ENCODE measurements around the gene HIGD2A.

HIGD2A gene

DNA sequence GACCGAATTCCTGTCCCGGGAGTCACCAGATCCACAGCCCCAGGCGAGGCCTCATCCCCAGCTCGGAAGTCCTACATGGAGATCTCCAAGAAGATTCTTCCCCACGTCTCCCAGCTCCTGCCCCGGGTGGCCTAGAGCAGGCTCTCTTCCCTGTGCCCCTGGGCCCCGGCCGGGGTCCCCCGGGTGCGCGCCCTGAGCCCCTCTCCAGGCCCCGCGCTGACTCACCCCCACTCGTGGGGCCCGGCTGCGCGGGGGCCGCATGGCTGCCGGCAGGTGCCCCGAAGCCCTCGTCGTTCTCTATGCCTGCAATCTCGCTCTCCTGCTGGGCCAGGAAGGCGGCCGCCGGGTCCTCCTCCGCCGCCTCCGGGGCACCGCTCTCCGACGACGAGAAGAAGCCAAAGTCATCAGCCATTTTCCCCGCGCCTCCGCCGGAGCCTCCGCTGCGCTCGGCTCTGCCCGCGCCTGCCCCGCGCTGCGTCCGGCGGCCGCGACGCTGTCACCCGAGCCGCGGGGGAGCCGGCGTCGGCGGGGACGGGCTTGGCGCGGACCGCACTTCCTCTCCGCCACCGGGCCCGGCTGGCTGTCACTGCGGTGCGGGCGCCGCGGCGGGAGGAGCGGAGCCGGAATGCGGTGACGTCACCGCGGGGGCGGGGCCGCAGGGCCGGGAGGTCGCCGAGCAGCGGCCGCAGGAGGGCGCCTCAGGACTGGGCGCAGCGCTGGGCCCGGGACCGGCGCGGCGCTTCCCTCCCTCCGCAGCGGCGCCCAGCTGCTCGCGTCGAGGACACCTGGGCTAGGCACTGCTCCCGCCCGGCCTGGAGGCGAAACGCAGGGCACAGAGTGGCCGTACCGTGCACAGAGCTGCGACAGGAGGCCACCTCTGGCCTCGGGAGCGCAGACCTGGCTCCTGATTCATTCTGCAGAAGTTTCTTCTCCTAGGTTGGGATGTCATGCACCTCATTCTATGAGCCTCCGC is 27.7 kb downstream of the HIGD2A start, which contains the start of gene CLTB:
CLTB (minus strand) TSS at position 588 of the 973 bp plus-strand sequence; CDS start at position 412, 176 bp downstream.
- DNase-seq (ENCODE audit: low spot score): peak; percentile 89

DNA sequence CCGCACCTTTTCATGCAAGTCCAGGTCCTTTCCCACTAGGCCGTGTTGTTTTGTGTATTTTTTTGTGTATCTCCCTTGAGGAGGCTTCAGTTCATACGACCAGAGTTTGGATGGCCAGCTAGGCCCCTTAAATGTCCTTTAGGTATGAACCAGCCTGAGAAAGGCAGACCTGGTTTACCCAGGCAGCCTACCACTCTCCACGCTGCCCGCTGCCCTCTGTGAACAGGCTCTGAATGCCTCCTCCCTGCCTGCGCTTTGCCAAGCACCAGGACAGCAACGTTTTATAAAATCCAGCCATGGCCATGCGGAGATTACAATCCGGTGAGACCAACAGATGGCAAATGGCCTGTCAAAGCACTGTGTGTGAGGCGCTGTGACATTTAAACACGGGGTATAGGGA is 28.4 kb downstream of the HIGD2A start:
- DNase-seq (ENCODE audit: low spot score): no peak

DNA sequence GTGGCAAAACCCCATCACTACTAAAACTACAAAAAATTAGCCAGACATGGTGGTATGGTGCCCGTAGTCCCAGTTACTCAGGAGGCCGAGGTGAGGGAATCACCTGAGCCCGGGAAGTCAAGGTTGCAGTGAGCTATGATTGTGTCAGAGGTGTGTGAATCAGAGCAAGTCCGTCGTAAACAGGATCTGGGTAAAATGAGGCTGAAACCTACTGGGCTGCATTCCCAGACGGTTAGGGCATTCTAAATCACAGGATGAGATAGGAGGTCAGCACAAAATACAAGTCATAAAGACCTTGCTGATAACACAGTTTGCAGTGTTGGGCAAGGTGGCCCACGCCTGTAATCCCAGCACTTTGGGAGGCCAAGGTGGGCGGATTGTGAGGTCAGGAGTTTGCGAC is 29.7 kb downstream of the HIGD2A start:
- no peak for DNase-seq (ENCODE audit: low spot score)

DNA sequence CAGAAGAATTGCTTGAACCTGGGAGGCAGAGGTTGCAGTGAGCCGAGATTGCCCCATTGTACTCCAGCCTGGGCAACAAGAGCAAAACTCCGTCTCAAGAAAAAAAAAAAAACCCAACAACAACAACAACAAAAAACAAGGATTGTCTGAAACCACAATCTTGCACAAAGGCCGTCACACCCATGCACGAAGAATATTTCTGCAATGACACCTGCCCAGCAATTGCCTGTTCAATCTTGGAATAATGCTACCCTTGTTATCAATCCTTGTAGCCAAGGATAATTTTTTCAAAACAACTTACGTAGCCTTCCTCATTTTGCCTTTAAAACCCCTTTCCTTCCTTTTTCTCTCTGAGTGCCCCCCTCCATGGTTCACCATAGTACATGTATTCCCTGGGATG is 31.5 kb downstream of the HIGD2A start:
- no peak for DNase-seq (ENCODE audit: low spot score)

GRCh38 chr5:176420972-176421544 is 32.5 kb downstream of the HIGD2A start:
- no peak for DNase-seq (ENCODE audit: low spot score)

DNA sequence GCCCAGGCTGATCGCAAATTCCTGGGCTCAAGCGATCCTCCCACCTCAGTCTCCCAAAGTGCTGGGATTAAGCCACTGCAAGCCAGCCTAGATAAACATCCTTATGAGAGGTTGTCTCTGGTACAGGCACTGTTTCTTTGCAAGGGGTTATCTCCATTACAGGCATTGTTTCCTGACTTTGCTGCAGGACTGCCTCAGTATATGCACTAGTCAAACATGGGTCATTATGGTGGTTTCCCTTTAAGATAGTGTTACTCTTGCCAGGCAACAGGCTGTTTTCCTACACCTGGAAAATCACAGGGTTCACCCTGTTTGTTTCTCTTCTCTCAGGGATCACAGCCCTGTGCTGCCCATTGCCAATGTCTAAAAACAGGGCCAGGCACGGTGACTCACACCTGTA is 35.6 kb downstream of the HIGD2A start:
- DNase-seq (ENCODE audit: low spot score): no peak

GRCh38 chr5:176425138-176425537 is 36.6 kb downstream of the HIGD2A start:
- DNase-seq (ENCODE audit: low spot score): no peak

DNA sequence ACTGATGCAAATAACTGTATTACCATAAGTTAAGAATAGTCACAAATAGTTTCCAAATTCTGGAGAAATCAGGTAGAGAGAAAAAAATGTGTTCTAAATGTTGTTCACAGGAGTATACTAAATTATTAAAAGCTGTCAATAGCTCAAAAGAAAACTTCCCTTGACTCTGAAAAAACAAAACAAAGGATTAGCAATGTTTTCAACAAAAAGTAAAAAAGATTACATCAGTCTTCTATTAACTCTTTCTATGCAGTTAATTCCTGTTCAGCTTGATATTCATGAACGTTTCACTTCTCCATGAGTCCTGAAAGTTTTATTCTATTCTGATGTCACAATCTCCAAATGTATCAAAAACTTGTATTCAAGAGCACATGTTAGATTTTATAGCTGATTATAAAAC is 37.2 kb downstream of the HIGD2A start:
- DNase-seq (ENCODE audit: low spot score): no peak

GRCh38 chr5:176426876-176427275 is 38.3 kb downstream of the HIGD2A start:
- no peak for DNase-seq (ENCODE audit: low spot score)

GRCh38 chr5:176427971-176428370 is 39.4 kb downstream of the HIGD2A start:
- DNase-seq (ENCODE audit: low spot score): no peak

- DNase-seq (ENCODE audit: low spot score): no peak
These were observed 41.4 kb downstream of the HIGD2A start for GRCh38 chr5:176429972-176430371.

DNA sequence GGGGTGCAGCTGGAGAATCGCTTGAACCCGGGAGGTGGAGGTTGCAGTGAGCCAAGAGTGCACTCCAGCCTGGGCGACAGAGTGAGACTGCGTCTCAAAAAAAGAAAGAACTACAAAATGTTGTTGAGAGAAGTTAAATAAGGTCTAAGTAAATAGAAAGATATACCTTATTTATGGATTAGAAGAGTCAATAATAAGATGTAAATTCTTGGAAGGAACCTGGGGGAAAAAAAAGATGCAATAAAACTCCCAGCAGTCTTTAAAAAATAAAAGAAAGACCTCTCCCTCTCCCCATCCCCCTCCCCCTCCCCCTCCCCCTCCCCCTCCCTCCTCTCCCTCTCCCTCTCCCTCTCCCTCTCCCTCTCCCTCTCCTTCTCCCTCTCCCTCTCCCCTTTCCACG is 44.2 kb downstream of the HIGD2A start:
- DNase-seq (ENCODE audit: low spot score): no peak

GRCh38 chr5:176436656-176437055 is 48.1 kb downstream of the HIGD2A start:
- no peak for DNase-seq (ENCODE audit: low spot score)

DNA sequence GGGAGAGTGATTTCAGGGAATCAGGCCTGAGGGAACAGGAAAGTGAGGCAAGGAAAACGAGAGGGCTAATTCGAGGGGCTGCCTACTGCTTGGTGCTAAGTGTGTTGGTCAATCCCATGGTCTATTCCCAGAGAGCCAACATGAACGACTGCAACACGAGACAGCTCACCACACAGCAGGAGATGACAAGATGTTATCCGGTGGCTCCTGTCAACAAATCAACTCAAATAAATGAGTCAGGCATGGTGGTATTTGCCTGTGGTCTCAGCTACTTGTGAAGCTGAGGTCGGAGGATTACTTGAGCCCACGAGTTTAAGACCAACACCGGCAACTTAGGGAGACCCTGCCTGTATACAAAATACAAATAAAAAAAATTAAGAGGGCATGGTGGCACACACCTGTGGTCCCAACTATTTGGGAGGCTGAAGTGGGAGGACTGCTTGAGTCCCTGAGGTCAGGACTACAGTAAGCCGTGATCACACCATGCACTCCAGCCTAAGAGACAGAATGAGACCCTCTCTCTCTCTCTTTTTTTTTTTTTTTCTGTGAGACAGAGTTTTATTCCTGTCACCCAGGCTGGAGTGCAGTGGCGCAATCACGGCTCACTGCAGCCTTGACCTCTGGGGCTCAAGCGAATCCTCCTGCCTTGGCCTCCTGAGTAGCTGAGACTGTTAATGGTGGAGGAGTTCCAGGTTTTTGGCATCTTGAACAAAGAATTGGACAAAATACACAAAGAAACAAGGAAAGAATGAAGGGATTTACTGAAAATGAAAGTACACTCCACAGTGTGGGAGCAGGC is 50.6 kb downstream of the HIGD2A start:
- DNase-seq (ENCODE audit: low spot score): no peak
